Stimulated activated CD8-positive, alpha-beta memory T cell treated with anti-CD3 and anti-CD28 coated beads, Interleukin-15, amount 100 ng/mL, for 4 hours (primary cell): ENCODE results near the gene USP12.
"Not testable (repeated sequence)": the region's sequence is repeated elsewhere in the genome, so short reads cannot be mapped to it uniquely, and the experiment has no call there.

Source experiments
- DNase-seq, 2 donors: peaks; one replicate each; pipeline ENCODE4 v3.0.0-alpha.2; 2020; ENCODE audit warnings: low read depth in 2 of 2

USP12 gene, protein sequence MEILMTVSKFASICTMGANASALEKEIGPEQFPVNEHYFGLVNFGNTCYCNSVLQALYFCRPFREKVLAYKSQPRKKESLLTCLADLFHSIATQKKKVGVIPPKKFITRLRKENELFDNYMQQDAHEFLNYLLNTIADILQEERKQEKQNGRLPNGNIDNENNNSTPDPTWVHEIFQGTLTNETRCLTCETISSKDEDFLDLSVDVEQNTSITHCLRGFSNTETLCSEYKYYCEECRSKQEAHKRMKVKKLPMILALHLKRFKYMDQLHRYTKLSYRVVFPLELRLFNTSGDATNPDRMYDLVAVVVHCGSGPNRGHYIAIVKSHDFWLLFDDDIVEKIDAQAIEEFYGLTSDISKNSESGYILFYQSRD

DNA sequence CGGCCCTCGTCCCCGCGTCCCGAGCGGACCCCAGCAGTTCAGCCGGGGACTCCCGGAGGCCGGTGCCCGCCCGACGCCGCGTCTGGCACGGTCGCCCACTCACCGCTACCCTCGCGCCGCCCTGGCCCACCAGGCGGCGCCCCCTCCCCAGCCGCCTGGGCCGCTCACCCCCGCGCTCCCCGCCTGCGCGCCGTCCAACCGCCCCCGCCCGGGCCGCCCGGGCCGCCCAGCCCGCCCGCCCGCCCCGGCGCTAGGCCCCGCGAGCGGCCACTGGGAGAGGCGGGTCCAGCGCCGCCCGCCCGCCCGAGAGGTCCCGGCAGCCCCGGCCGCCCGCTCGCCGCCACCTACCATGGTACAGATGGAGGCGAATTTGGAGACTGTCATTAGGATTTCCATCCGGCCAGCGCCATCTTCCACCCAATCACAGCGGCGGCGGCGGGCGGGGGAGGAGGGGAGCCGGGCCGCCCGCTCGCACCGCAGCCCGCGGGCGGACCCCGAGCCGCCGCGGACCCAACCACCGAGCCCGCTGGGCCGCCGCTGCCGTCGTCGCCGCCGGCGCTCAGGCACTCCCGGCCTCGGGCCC is at the start of gene USP12:
TSS of gene USP12 (minus strand) at position 568 of the 583 bp plus-strand sequence. CDS start at position 396, 172 bp downstream.
- DNase-seq: peak in 1 of 2 donors; percentile 34

DNA sequence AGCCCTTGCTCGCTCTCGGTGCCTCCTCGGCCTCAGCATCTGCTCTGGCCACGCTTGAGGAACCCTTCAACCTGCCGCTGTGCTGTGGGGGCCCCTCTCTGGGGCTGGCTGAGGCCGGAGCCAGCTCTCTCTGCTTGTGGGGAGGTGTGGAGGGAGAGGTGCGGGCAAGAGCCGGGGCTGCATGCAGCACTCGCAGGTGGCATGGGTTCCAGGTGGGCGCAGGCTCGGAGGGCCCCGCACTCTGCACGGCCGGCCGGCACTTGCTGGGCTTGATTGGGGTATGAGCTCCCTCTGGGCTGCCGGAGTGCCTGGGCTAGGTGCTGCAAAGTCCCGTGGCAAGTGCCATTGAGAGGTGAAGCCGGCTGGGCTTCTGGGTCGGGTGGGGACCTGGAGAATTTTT is 48.0 kb upstream of the USP12 start:
- DNase-seq: no peak

DNA sequence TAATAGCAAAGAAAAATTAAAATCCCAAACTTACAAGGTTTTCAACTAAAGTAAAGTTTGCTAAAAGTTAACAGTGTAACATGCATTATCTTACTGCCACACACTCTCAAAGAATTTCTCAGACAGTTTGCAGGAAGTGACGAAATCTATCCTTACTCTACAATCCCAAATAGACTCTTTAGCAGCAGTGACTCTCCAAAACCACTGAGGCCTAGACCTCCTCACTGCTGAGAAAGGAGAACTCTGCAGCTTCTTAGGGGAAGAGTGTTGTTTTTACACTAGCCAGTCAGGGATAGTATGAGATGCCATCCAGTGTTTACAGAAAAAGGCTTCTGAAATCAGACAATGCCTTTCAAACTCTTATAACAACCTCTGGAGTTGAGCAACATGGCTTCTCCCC is 47.2 kb upstream of the USP12 start:
- not testable (repeated sequence) for DNase-seq

DNA sequence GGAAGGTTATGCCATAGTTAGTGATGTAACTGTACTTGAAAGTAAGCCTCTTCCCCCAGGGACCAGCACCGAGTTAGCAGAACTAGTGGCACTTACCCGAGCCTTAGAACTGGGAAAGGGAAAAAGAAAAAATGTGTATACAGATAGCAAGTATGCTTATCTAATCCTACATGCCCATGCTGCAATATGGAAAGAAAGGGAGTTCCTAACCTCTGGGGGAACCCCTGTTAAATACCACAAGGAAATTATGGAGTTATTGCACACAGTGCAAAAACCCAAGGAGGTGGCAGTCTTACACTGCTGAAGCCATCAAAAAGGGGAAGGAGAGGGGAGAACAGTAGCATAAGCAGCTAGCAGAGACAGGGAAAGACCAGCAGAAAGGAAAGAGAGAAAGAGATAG is 46.2 kb upstream of the USP12 start:
- DNase-seq: not testable (repeated sequence)

DNA sequence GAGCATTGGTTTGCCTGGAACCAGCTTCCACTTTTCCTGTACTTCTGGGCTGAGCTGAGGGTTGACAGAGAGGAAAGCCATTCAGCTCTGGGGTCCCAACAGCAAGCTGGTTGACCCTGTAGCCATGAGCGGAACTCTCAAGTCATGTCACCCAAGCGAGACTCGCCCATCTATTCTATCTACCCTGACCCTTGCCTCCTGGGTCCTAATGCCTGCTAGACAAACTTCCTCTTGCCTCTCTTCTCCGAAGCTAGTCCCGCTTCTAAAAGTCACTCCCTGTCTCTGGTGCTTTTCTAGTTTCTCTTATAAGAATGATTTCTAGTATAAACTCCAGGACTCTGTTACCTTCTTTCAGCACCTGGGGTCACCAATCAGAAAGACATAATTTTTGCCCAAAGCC is 41.8 kb upstream of the USP12 start:
- DNase-seq: not testable (repeated sequence)

DNA sequence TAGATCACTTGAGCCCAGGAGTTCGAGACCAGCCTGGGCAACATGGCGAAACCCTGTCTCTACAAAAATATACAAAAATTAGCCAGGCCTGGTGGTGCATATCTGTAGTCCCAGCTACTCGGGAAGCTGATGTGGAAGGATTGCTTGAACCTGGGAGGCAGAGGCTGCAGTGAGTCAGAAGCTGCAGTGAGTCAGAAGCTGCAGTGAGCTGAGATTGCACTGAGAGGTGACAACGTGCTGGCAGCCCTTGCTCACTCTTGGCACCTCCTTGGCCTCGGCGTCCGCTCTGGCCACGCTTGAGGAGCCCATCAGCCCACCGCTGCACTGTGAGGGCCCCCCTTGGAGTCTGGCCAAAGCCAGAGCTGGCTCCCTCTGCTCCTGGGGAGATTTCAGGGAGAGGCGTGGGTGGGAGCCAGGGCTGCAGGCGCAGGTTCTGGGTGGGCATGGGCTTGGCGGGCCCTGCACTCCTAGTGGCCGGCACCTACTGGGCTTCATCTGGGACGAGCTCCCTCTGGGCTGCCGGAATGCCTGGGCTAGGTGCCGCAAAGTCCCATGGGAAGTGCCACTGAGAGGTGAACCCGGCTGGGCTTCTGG is 40.3 kb upstream of the USP12 start:
- no peak for DNase-seq

DNA sequence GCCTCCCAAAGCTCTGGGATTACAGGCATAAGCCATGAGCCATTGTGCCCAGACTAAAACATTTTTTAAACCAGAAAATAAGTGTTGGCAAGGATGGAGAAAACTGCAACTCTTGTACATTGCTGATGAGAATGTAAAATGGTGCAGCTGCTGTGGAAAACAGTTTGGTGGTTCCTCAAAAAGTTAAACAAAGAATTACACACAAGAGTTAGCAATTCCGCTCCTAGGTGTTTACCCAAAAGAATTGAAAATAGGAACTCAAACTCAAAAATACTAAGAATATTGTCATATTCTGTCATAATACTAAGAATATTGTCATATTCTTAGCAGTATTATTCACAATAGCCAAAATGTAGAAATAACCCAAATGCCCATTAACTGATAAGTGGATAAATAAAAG is 39.7 kb upstream of the USP12 start:
- no peak for DNase-seq

DNA sequence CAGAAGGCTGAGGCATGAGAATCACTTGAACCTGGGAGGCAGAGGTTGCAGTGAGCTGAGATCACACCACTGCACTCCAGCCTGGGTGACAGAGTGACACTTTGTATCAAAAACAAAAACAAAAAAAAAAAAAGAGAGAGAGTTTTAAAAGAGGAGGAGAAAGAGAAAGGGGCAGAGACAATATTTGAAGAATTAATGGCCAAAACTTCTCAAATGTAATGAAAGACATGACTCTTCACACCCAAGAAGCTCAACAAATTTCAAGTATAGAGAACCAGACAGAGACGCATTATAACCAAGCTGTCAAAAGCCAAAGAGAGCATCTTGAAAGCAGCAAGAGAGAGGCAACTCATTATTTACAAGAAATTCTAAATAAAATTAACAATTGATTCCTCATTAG is 36.9 kb upstream of the USP12 start:
- DNase-seq: no peak

DNA sequence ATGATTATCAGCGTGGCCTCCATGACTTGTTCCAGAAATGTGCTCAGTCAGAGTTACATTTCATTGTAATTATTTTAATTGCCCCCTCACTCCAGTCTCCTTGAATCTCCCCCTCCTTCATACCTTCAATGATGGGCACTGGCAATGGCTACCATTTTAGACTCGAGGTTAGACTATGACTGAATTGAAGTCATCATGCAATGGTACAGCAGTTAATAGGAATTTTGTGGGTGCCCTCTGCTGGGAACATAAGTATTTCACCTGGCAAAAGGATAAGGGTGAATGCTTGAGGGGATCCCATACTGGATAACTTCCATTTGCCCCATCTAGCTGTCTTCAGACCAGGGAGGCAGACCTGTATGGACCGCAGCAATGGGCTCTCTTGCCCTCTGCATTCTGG is 32.2 kb upstream of the USP12 start:
- DNase-seq: no peak

DNA sequence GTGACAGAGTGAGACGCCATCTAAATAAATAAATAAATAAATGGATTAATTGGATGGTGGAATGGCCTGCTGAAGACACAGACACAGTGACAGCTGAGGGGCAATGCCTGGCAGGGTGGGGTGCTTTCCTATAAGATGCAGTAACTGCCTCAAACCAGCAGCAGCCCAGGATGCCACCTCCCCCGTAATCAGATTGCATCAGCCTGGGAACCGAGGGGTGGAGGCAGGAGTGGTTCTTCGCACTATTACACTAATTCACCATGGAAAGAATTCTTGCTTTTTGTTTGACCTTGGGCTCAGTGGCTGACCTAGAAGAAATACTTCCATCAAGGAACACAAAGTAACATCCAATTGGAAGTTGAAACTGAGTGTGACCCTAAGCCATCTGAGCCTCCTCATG is 31.6 kb upstream of the USP12 start:
- no peak for DNase-seq

DNA sequence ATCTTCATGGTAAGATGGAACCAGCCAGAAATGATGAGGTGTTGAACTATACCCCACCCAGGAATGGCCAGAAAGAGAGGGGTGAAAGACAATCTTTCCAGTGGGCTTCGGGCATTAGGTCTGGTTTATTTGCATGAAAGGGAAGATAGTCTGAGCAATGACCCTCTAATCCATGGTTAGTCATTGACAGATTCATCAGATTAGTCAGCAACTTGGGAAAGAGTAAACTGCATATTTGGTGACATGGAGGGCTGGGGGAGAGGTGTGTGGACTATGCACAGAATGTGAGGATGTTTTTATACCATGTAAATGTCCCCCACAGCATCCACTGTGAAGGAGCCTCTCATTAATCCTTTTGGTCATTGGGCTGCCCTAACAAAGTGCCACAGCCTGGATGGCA is 30.1 kb upstream of the USP12 start:
- DNase-seq: no peak

DNA sequence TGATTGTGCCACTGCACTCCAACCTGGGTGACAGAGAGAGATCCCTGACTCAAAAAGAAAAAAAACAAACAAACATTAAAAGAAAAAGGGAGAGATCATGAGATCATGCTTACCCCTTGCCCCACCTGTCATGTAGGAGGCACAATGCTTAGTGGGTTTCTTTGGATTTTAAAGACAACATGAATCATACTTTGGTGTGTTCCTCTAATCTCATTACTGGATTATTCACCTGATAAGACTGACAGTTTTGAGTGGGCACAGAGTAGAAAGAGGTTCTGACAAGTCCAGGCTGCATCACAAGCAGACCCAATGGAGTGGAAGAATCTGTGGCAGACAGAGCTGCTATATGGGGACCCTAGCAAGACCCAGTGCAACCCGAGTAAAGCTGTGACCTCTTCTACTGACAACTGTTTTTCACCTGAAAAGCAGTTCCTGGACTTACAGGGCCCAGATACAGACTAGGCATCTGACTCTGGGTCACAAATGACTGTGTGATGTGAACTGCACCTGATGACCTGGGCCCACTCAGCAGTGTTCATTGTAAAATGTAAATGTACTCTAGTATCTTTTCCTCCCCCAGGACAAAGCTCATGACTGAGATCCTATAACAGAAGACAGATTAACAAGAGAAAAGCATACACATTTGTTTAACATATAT is 28.9 kb upstream of the USP12 start:
- DNase-seq: no peak

DNA sequence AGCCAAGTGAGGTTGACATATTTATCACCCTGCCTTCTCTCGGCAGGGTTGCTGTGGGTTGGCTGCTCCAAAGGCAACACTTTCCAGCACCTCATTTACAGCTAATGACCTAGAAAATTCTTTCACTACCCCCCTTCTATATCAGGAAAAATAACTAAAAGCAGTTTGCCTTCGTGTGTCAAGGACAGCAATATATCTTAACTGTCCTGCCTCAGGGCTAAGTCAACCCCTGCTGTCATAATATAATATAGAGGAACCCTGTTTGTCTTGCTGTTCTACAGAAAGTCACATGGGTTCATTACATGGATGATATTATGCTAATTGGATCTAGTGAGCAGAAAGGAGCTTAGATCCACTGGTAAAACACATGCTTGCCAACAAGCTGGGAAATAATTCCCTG is 28.1 kb upstream of the USP12 start:
- no peak for DNase-seq

DNA sequence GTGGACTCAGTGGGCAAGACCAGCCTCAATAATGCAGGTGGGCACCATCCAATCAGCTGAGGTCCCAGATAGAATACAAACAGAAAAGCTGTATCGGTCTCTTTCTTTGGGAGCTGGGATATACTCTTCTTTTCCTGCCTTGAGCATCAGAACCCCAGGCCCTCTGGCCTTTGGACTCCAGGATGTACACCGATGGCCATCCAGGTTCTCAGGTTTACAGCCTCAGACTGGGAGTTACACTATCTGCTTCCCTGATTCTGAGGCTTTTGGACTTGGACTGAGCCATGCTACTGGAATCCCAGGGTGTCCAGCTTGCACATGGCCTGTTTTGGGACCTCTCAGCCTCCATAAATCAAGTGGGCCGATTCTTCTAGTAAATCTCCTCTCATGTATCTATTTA is 27.6 kb upstream of the USP12 start:
- no peak for DNase-seq

DNA sequence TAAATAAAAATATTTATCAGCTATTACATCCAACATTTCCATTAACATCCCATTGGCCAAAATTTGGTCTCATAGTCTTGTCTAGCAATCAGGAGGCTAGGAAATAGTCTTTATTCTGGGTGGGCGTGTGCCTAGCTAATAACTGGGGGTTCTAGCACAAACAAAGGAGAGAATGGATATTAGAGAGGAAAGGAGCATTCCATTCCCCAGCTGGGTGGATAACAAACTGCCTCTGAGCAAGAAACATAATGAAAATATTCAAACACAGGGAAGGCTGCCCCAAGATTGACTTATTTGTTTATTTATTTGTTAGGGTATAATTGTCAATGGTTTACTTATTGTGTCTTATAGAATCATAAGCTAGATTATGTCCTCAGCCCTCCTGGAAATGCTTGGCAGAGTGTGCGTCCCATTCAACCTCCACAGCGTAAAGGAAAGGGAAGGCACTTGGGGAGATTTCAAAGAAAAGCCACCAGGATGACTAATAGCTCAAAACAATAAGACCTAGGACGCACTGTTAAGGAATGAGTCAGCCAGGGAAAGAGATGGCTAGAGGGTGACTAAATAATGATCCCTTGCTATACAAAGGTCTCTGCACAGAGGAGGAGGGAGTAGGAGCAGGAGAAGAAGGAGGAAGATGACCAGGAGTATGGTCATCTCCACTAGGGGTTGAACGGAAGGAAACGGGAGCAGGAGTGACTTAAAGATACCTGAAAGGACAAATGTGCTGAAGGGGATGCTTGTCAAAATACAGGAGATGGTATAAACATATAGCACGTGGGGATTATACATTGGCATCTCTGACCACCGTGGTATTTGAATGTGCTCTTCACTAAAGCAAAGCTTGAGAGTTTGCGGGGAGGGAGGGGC is 23.5 kb upstream of the USP12 start:
- no peak for DNase-seq

DNA sequence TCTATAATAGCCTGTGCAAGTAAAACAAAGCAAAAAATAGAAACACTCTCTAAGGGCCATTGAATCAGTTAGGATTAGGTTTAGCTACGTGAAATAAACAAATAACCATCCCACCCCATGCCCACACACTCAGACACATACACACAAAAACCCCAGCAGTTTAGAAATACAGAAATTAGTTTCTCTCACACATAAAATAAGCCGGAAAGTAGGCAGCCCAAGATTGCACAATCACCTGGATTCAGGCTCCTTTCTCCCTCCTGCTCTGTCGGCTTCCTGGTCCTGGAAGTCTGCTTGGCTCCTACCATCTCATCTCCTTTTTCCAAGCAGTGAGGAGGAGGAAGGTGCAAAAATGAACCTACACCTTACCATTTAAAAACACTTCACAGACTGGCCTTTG is 22.6 kb upstream of the USP12 start:
- DNase-seq: no peak

DNA sequence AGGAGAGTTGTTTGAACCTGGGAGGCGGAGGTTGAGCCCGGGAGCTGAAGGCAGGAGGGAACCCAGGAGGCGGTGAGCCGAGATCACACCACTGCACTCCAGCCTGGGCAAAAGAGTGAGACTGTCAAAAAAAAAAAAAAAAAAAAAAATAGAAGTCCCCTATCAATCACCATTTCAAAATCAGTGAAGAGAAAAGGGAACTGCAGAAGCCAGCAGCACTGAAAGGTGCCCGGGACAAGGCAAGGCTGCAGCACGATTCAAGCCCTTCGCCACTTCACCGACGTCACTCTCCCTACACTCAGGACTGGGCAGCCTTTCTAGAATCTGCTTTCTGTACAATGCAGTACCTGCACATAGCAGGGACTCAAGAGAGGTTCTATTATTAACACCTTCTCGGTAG is 21.9 kb upstream of the USP12 start:
- no peak for DNase-seq

DNA sequence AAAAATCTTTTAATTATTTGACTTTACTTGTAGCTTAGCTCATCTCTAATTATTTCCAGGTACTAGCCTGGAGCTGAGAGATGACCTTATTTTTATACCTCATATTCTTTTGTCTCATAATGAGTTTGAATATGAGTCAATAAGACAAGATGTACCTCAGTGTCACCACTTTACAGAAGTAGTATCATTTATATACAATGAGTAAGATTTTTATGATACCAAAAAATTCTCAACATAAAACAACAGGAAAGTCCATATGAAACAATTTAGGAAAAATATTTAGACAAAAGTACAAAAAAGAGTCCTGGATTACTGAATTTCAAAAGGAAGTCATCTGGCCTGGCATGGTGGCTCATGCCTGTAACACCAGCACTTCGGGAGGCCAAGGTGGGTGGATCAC is 21.4 kb upstream of the USP12 start:
- DNase-seq: no peak

DNA sequence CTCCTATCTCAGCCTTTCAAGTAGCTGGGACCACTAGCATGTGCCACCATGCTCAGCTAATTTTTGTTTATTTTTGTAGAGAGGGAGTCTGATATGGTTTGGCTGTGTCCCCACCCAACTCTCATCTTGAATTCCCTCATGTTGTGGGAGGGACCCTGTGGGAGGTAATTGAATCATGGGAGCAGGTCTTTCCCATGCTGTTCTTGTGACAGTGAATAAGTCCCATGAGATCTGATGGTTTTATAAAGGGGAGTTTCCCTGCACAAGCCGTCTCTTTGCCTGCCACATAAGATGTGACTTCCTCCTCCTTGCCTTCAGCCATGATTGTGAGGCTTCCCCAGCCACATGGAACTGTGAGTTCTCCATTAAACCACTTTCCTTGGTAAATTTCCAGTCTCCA is 20.8 kb upstream of the USP12 start:
- DNase-seq: not testable (repeated sequence)

DNA sequence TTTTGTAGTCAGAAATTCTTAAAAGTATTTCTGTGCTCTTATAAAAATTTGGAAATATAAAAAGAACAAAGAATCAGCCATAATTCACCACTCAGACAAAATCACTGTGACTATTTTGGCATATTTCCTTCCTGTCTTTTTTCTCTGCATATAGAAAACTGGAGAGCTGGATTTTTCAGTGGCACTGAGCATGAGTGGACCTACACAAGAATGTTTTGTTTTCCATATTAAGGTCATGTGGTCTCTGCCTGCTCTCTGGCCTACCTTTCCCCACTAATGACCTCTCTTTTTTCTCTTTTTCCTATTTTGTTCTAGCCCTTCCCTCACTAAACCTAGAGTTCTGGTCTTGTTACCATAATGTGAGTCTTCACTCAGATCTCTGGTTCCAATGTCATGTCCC is 17.6 kb upstream of the USP12 start:
- DNase-seq: no peak

DNA sequence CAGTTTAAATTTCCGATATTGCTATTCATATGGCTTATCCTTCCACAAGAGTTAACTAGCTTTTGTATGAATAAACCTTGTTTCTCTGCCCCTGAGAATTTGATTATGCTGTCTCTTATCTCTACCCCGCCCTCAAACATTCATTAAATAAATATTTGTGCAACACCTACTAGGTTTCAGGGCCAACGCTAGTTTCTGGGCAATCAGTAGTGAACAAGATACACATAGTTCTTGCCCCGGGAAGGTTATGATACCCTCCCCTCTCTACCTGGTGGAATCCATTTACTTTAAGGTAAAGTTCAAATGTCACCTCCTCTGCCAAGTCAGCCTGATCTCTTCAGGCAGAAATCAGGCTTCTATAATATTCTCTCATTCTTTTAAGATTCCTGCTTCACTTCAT is 16.6 kb upstream of the USP12 start:
- no peak for DNase-seq

DNA sequence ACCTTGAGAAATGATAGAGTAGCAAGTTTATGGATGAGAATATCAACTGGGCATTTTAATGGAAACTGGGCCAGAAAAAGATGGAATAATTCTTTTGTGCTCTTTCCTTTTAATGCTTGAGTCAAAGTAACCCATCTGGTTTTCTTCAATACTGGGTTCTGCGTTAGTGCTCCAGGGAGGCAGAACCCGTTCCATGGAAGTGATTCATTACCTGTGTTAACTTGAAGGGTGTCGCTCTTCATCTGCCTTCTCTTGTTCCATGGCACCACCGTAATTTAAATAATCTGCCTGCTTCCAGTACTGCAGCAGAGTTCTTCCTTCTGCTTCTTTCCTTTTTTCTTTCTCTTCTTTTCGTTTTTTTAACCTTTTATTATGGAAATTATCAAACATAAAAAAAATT is 14.7 kb upstream of the USP12 start:
- DNase-seq: no peak
